ENCODE measurements around the gene BMPR1A. TPM values are rescaled to one million over a fixed set of nuclear protein-coding genes. Genes with fewer than 3 reads are reported as not detected.
A peak's percentile ranks its signal among the peaks of the same experiment; 100 is the strongest.
"Not testable (repeated sequence)": the region's sequence is repeated elsewhere in the genome, so short reads cannot be mapped to it uniquely, and the experiment has no call there.

Gene BMPR1A
- total and polyA plus RNA-seq, 4 donors = 3.8 to 66.2 (median 19.7) TPM

DNA sequence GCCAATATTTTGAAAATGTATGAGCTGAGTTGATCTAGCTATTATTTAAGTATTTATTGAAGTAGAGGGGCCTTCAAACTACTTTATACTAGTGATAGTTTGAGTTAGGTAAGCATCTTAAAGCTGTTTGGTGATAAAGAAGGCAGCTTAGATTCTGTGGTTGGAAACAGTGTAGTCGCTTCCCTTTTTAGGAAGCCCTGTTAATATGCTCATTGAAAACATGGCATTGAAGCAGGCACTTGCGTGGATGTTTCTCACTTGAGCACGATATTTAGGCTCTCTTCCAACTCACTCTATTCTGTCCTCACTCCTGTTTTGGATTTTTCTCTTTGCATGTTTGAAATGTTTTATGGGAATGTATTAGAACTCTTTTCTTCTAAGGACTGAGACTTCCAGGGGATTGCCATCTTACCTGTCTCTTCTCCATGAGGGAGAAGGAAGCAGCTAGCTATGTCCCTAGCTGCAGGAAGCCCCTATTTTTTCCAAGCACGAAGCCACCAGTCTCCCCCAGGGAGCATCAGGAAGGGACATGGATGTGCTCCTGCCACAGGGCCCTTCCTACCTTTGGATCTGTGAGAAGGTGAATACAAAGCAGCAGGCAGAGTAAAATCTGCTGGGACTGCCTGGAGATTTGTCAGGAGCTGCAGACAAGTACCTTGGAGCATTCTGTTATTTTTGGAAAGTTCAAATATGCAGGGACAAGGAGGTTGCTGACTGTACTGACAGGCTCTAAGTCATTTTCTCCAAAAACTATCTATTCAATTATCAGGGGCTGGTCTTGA lies 22.0 kb upstream of the BMPR1A start:
- no peaks in the 10 kb centered on the region for H3K27me3 ChIP-seq (ENCODE audit: control insufficient read depth in 3 of 3, insufficient read depth in 3 of 3, low read length in 2 of 3)
- no peak overlapping the region for H3K4me3 ChIP-seq
- DNase-seq (no peak), ATAC-seq (ENCODE audit: insufficient read depth, low FRiP score) (no peak)
- WGBS, 2 donors = 20 to 42% methylated on average over 4 of the region's 4 CpGs
- TF ChIP-seq, protein P1, sequence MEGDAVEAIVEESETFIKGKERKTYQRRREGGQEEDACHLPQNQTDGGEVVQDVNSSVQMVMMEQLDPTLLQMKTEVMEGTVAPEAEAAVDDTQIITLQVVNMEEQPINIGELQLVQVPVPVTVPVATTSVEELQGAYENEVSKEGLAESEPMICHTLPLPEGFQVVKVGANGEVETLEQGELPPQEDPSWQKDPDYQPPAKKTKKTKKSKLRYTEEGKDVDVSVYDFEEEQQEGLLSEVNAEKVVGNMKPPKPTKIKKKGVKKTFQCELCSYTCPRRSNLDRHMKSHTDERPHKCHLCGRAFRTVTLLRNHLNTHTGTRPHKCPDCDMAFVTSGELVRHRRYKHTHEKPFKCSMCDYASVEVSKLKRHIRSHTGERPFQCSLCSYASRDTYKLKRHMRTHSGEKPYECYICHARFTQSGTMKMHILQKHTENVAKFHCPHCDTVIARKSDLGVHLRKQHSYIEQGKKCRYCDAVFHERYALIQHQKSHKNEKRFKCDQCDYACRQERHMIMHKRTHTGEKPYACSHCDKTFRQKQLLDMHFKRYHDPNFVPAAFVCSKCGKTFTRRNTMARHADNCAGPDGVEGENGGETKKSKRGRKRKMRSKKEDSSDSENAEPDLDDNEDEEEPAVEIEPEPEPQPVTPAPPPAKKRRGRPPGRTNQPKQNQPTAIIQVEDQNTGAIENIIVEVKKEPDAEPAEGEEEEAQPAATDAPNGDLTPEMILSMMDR (IDR thresholded peaks at IDR 0.05; ENCODE audit: control extremely low read depth, extremely low read depth) = no peak
- H3K36me3 ChIP-seq (ENCODE audit: control insufficient read depth in 4 of 4, insufficient read depth in 4 of 4, low read length in 4 of 4) = no peaks in the 10 kb centered on the region
- H3K9ac ChIP-seq (ENCODE audit: insufficient read depth in 1 of 2, low read length in 2 of 2) = no peak overlapping the region
- H3K4me1 ChIP-seq (ENCODE audit: control insufficient read depth in 5 of 5, insufficient read depth in 5 of 5, low read length in 5 of 5) = peaks cover 0 to 14% (median 4%) of the 10 kb centered on the region in 5 donors
- H3K27ac ChIP-seq (ENCODE audit: low read depth in 1 of 2, low read length in 1 of 2) = peak overlapping the region; percentile 26 to 94
- H3K9me3 ChIP-seq (ENCODE audit: control insufficient read depth in 4 of 4, insufficient read depth in 3 of 4, low read length in 3 of 4) = no peaks in the 10 kb centered on the region

DNA sequence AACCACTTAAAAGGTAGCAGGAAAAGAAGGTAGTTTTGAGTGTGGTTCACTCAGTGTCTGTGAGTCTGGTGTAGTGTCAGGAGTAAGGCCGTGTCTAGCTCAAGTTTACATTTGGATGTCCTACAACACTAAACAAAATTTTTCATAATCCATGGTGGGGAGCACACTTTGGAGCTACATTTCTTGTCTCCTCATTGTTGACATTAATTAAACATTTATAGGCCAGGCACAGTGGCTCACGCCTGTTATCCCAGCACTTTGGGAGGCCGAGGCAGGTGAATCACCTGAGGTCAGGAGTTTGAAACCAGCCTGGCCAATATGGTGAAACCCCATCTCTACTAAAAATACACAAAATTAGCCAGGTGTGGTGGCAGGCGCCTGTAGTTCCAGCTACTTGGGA lies 21.1 kb upstream of the BMPR1A start:
- H3K9ac ChIP-seq (ENCODE audit: insufficient read depth in 1 of 2, low read length in 2 of 2); H3K36me3 ChIP-seq (ENCODE audit: control insufficient read depth in 4 of 4, insufficient read depth in 4 of 4, low read length in 4 of 4); ATAC-seq (ENCODE audit: insufficient read depth, low FRiP score); H3K27ac ChIP-seq (ENCODE audit: low read depth in 1 of 2, low read length in 1 of 2); H3K9me3 ChIP-seq (ENCODE audit: control insufficient read depth in 4 of 4, insufficient read depth in 3 of 4, low read length in 3 of 4); H3K4me3 ChIP-seq; H3K27me3 ChIP-seq (ENCODE audit: control insufficient read depth in 3 of 3, insufficient read depth in 3 of 3, low read length in 2 of 3); DNase-seq: not testable (repeated sequence)
- 82 to 88% methylated on average over 4 of the region's 4 CpGs for WGBS, 2 donors
- peaks cover 0 to 14% (median 4%) of the 10 kb centered on the region in 5 donors for H3K4me1 ChIP-seq (ENCODE audit: control insufficient read depth in 5 of 5, insufficient read depth in 5 of 5, low read length in 5 of 5)

DNA sequence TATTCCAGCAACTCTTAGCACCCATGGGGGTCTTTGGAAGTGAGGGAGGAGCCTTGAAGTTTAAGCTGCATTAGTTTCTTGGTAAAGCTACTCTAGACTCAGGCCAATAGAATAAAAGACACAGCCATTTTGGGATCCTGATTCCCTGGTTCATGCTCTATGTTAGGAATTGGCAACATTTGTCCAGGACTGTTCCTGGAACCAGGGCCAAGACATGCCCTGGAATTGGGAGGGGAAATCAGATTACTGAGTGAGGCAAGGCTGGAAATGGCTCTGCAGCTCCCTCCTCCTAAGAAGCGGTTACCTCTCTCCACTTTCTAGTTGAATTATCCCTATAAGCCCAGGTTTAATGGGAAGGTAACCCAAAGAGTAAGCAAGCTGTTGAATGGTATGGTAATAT lies 14.2 kb upstream of the BMPR1A start:
- H3K27ac ChIP-seq (ENCODE audit: low read depth in 1 of 2, low read length in 1 of 2) = no peak overlapping the region
- no peak overlapping the region for H3K9ac ChIP-seq (ENCODE audit: insufficient read depth in 1 of 2, low read length in 2 of 2)
- no peaks in the 10 kb centered on the region for H3K9me3 ChIP-seq (ENCODE audit: control insufficient read depth in 4 of 4, insufficient read depth in 3 of 4, low read length in 3 of 4)
- DNase-seq = no peak
- WGBS, 2 donors = 91 to 92% methylated on average over 1 of the region's 1 CpG
- ATAC-seq (ENCODE audit: insufficient read depth, low FRiP score) = no peak
- H3K27me3 ChIP-seq (ENCODE audit: control insufficient read depth in 3 of 3, insufficient read depth in 3 of 3, low read length in 2 of 3) = no peaks in the 10 kb centered on the region
- no peaks in the 10 kb centered on the region for H3K36me3 ChIP-seq (ENCODE audit: control insufficient read depth in 4 of 4, insufficient read depth in 4 of 4, low read length in 4 of 4)
- TF ChIP-seq, protein P1 (IDR thresholded peaks at IDR 0.05; ENCODE audit: control extremely low read depth, extremely low read depth) = no peak
- no peak overlapping the region for H3K4me3 ChIP-seq
- H3K4me1 ChIP-seq (ENCODE audit: control insufficient read depth in 5 of 5, insufficient read depth in 5 of 5, low read length in 5 of 5) = no peaks in the 10 kb centered on the region

DNA sequence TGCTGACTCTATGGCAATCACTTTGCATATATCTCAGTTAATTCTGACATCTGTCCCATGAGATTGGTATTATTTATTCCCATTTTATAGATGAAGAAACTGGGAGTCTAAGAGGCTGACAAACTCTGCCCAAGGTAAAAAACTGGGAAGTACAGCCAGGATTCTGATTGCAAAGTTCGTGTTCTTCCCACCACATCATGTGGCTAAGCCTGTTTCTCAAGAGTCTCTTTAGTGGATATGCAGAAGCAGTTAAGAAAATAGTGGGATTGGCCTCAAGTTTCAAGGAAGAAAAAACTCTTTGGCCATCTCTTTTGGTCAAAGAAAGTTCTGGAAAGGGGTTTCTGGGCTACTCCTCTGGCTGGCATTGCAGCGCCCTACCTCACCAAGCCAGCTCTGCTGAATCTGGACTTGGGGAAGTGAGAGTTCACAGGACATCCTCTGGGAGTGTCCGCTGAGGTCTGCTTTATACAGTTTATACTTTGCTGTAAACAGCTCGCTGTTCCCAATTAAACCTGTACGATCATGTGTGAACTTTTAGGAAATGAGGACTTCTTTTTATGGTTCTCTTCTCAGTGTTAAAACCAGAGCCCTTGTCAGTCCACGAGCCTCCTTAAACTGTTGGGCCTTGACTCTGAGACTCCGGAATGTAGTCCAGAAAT lies 12.2 kb upstream of the BMPR1A start:
- Histone ChIP-seq H3K4me3 (no peak overlapping the region), H3K4me1 (ENCODE audit: control insufficient read depth in 5 of 5, insufficient read depth in 5 of 5, low read length in 5 of 5) (peaks cover 0 to 11% (median 0%) of the 10 kb centered on the region in 5 donors), H3K9ac (ENCODE audit: insufficient read depth in 1 of 2, low read length in 2 of 2) (no peak overlapping the region), H3K9me3 (ENCODE audit: control insufficient read depth in 4 of 4, insufficient read depth in 3 of 4, low read length in 3 of 4) (no peaks in the 10 kb centered on the region), H3K27ac (ENCODE audit: low read depth in 1 of 2, low read length in 1 of 2) (no peak overlapping the region), H3K27me3 (ENCODE audit: control insufficient read depth in 3 of 3, insufficient read depth in 3 of 3, low read length in 2 of 3) (no peaks in the 10 kb centered on the region), H3K36me3 (ENCODE audit: control insufficient read depth in 4 of 4, insufficient read depth in 4 of 4, low read length in 4 of 4) (no peaks in the 10 kb centered on the region)
- TF ChIP-seq, protein P1 (IDR thresholded peaks at IDR 0.05; ENCODE audit: control extremely low read depth, extremely low read depth) = no peak
- ATAC-seq (ENCODE audit: insufficient read depth, low FRiP score) (no peak), DNase-seq (peak in 2 of 3 donors; percentile 13 to 68)
- WGBS, 2 donors = 50 to 59% methylated on average over 7 of the region's 7 CpGs
